K562 (cell line): Measurements from ENCODE around the gene ZDHHC24. TPM values are rescaled to one million over a fixed set of nuclear protein-coding genes. Genes with fewer than 3 reads are reported as not detected.

ENCODE experiments used
- ARID3B ChIP-seq: fragments of 250-450 bp; sonication (Bioruptor Pico); IDR thresholded peaks from 2 replicates; pipeline ENCODE4 v1.4.0; 2020; ENCODE audit warnings: borderline replicate concordance
- CBFB ChIP-seq: sonication (generic); formaldehyde crosslinking; IDR thresholded peaks from 2 replicates; pipeline ENCODE4 v1.4.0; 2020; ENCODE audit warnings: mild to moderate bottlenecking, missing genetic modification reagents
- E2F1 ChIP-seq: sonication (generic); formaldehyde crosslinking; IDR thresholded peaks from 2 replicates; pipeline ENCODE4 v1.8.1; 2023; ENCODE audit warnings: mild to moderate bottlenecking, missing genetic modification reagents, moderate library complexity
- E2F3 ChIP-seq: fragments of 250-450 bp; sonication (Bioruptor Pico); IDR thresholded peaks from 2 replicates; pipeline ENCODE4 v1.4.0; 2020; ENCODE audit warnings: mild to moderate bottlenecking
- FOXK2 ChIP-seq, 2 experiments: fragments of 450-650 bp; IDR thresholded peaks in 1 of 2; conservative IDR thresholded peaks in 1 of 2; 2 replicates each; pipeline ENCODE4 v1.6.1; 2016; ENCODE audit warnings: low read depth in 2 of 2, mild to moderate bottlenecking in 1 of 2
- KLF16 ChIP-seq: IDR thresholded peaks from 2 replicates; pipeline ENCODE4 v1.6.1; 2016; ENCODE audit warnings: antibody characterized with exemption
- L3MBTL2 ChIP-seq: fragments of 450-650 bp; IDR thresholded peaks from 2 replicates; pipeline ENCODE4 v1.6.1; 2016; ENCODE audit warnings: mild to moderate bottlenecking, moderate library complexity
- PREB ChIP-seq: sonication (generic); formaldehyde crosslinking; IDR thresholded peaks from 2 replicates; pipeline ENCODE4 v1.8.1; 2023; ENCODE audit warnings: mild to moderate bottlenecking, missing genetic modification reagents
- RBFOX2 ChIP-seq: fragments of 200-400 bp; formaldehyde crosslinking; IDR thresholded peaks from 2 replicates; pipeline ENCODE4 v1.6.1; 2017; ENCODE audit warnings: low read depth, mild to moderate bottlenecking, low read length, moderate library complexity
- RERE ChIP-seq: sonication (generic); formaldehyde crosslinking; IDR thresholded peaks from 2 replicates; pipeline ENCODE4 v1.8.0; 2023; ENCODE audit warnings: missing genetic modification reagents, mild to moderate bottlenecking, borderline replicate concordance
- SNAPC5 ChIP-seq: fragments of 250-450 bp; sonication (Bioruptor Pico); IDR thresholded peaks from 2 replicates; pipeline ENCODE4 v1.8.0; 2021; ENCODE audit warnings: moderate library complexity, mild to moderate bottlenecking, inconsistent platforms
- SNIP1 ChIP-seq: fragments of 450-650 bp; IDR thresholded peaks from 2 replicates; pipeline ENCODE4 v1.7.1; 2017; ENCODE audit warnings: low read depth, mild to moderate bottlenecking
- VEZF1 ChIP-seq: fragments of 200-800 bp; sonication (Bioruptor generic); IDR thresholded peaks from 2 replicates; pipeline ENCODE4 v1.6.1; 2017; ENCODE audit warnings: missing genetic modification characterization, missing compliant biosample characterization
- ZNF436 ChIP-seq: fragments of 250-450, 450-650 bp; sonication (Bioruptor Pico); formaldehyde crosslinking; IDR thresholded peaks from 2 replicates; pipeline ENCODE4 v1.7.0; 2020; ENCODE audit warnings: mild to moderate bottlenecking
- ZNF445 ChIP-seq: fragments of 250-450 bp; sonication (Bioruptor Pico); IDR thresholded peaks from 2 replicates; pipeline ENCODE4 v1.4.0; 2020; ENCODE audit warnings: low read depth, mild to moderate bottlenecking, moderate library complexity
- polyA plus RNA-seq, 8 experiments: library from polyadenylated mRNA; depleted of rRNA in 4 of 8; stranded (reverse) in 5 of 8; unstranded in 3 of 8; fragments of >200 nt; fragmentation: Nextera tagmentation in 2 of 8; fragmentation: Illumina TruSeq in 1 of 8; extraction: Ambion mirVana in 2 of 8; extraction: Trizol in 1 of 8; gene quantifications; 2 replicates each; pipeline versions ENCODE4 v1.2.1 to v1.2.3, GENCODE V29; 2011 to 2014; ENCODE audit warnings: inconsistent platforms in 1 of 8, missing spikeins in 1 of 8
- total RNA-seq, 7 experiments: library from RNA; depleted of rRNA in 6 of 7; stranded (reverse); fragments of >200 nt in 6 of 7; fragmentation: Illumina TruSeq in 2 of 7; extraction: Trizol in 2 of 7; gene quantifications; 2 replicates each; pipeline versions ENCODE4 v1.2.1 to v1.2.3, GENCODE V29; 2011 to 2021; ENCODE audit warnings: low replicate concordance in 1 of 7

ZDHHC24 gene
- total and polyA plus RNA-seq, 9 of the 15 experiments (the other 6 are each of a cell fraction or from before 2014, with no cell fraction given) = 0.45 to 11.2 (median 2.7) TPM

GRCh38 chr11:66568124-66568916 is 22.5 kb upstream of the ZDHHC24 start, which contains the start of gene CTSF (continued):
- TF ChIP-seq VEZF1 (CRISPR knock-in tag) (no peak; the same call in 1 of the 2 replicates), E2F3 (peak; percentile 77; the same call in 1 of the 2 replicates), SNAPC5 (no peak), RBFOX2 (peak; percentile 68; the same call in 1 of the 2 replicates), RERE (CRISPR knock-in tag) (0 out of 2 replicates have a peak, but pooled peaks have one; percentile 20), ZNF445 (CRISPR knock-in tag) (no peak), FOXK2 (conservative IDR thresholded peaks at IDR 0.05 in 1 of 2, IDR thresholded peaks at IDR 0.05 in 1 of 2; ENCODE audit: low read depth in 2 of 2) (peak; percentile 99 to 100), E2F1 (CRISPR knock-in tag) (no peak; the same call in 1 of the 2 replicates), KLF16 (no peak), CBFB (CRISPR knock-in tag) (peak; percentile 53; the same call in 1 of the 2 replicates), SNIP1 (no peak), PREB (no peak), L3MBTL2 (peak; percentile 99), ARID3B (no peak), ZNF436 (CRISPR knock-in tag) (no peak)
